Esophagus muscularis mucosa (tissue), 3 donors: Measurements from ENCODE around the gene ETV6.

ENCODE experiments used
- EP300 ChIP-seq: sonication (generic); formaldehyde crosslinking; IDR thresholded peaks from one replicate; pipeline ENCODE4 v1.6.1; 2017; ENCODE audit warnings: antibody characterized with exemption
- TF ChIP-seq, protein P1 (sequence below), 3 experiments: fragments of 200-600 bp in 2 of 3; fragments of 450-650 bp in 1 of 3; sonication (generic) in 2 of 3; IDR thresholded peaks; one replicate each; pipeline ENCODE4 v1.5.1; 2017 to 2019; ENCODE audit warnings: antibody characterized with exemption in 3 of 3, mild to moderate bottlenecking in 2 of 3, moderate library complexity in 1 of 3

DNA sequence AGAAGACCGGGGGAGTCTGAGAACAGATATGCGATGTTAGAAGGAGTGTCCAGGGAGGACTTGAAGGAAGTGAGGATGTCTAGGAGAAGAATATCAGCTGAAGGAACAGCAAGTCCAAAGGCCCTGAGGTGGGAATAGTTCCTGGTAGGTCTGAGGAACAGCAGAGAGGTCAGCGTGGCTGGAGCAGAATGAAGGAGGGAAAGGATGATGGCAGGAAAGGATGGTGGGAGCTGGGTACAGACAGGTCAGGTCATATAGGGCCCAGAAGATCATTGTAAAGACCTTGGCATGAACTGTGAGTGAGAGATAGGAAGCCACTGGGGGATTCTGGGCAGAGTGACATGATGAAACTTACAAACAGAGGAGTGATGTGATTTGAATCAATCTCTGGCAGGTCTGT lies 171.0 kb downstream of the ETV6 start:
- TF ChIP-seq EP300: no peak
- TF ChIP-seq, protein P1, sequence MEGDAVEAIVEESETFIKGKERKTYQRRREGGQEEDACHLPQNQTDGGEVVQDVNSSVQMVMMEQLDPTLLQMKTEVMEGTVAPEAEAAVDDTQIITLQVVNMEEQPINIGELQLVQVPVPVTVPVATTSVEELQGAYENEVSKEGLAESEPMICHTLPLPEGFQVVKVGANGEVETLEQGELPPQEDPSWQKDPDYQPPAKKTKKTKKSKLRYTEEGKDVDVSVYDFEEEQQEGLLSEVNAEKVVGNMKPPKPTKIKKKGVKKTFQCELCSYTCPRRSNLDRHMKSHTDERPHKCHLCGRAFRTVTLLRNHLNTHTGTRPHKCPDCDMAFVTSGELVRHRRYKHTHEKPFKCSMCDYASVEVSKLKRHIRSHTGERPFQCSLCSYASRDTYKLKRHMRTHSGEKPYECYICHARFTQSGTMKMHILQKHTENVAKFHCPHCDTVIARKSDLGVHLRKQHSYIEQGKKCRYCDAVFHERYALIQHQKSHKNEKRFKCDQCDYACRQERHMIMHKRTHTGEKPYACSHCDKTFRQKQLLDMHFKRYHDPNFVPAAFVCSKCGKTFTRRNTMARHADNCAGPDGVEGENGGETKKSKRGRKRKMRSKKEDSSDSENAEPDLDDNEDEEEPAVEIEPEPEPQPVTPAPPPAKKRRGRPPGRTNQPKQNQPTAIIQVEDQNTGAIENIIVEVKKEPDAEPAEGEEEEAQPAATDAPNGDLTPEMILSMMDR (IDR thresholded peaks at IDR 0.05): no peak
